GM03348 (cell line): ENCODE data around the gene POP7.
A peak's percentile ranks its signal among the peaks of the same experiment; 100 is the strongest.

Experiments used
- DNase-seq: peaks from one replicate; pipeline ENCODE4 v3.0.0; 2012; ENCODE audit warnings: low spot score

Gene POP7

GRCh38 chr7:100726996-100727761 is 21.3 kb downstream of the POP7 start:
- DNase-seq = peak; percentile 89

DNA sequence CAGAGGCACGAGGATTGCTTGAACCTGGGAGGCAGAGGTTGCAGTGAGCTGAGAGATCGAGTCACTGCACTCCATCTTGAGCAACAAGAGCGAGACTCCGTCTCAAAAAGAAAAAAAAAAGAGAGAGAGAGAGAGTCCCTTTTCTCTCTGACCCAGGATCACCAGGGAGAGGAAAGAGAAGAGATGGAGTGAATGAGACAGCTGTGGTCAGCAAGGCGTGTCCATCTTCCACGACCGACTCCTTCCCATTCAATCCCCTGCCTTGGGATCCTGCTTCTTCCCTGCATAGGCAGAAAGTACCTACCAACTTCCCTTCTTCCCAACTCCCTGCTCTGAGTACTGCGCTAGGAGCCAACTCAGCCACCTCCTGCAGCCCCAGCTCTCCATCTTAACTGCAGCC is 22.3 kb downstream of the POP7 start:
- no peak for DNase-seq

DNA sequence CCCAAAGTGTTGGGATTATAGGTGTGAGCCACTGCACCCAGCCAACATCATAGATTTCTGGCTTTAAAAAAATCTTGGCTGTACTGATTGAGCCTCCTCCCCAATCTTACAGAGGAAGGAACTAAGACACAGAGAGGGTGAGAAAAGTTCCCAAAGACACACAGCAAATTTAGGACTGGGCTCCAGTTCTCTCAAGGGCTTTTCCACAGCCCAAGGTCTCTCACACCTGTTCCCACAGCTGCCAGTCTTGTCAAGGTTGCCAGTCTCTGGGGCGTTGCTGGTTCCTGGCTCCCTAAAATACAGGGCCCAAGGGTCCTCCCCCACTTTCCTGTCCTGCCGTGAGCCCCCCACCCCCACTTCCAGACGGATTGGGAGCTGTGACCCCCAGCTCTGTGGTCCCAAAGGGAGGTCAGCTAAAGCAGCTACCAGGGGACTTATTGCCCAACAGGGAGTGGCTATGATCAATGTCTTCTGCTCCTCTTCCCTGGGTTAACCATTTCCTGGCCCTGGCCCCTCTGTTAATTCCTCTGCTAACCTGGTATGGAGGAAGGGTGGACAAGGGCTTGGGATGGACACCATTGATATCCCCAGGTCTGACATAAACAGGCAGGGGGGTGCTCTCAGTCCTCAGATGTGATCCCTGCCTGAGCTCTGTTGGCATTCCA is 24.3 kb downstream of the POP7 start:
- DNase-seq = no peak

DNA sequence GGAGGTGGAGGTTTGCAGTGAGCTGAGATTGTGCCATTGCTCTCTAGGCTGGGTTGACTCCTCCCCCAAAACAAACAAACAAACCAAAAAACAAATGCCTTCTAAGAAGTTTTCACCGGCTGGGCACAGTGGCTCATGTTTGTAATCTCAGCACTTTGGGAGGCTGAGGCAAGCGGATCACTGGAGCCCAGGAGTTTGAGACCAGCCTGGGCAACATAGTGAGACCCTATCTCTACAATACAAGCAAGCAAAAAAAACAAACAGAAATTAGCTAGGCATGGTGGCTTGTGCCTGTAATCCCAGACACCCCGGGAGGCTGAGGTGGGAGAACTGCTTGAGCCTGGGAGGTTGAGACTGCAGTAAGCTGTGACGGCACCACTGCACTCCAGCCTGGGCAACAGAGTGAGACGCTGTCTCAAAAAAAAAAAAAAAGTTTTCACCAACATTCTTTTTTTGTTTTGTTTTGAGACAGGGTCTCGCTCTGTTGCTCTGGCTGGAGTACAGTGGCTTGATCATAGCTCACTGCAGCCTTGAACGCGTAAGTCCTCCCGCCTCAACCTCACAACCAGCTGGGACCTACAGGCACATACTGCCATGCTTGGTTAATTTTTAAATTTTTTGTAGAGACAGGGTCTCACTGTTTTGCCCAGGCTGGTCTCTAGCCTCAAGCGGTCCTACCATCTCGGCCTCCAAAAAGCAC is 26.2 kb downstream of the POP7 start:
- no peak for DNase-seq

DNA sequence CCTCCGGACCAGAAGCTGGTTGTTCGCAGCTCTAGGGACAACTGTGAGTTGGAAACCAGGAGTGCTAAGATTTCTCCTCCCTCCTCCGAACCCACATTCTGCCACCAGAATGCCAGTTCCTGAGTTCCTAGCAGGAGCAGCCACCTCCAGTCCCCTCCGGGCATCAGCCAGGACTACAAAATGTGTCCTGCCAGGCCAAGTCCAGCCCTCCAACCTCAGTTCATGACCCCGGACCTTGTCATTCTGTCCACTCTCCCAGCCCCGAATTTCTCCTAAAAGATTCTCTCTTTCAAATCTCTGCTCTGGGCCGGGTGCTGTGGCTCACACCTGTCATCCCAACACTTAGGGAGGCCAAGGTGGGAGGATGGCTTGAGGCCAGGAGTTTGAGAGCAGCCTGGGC is 29.8 kb downstream of the POP7 start:
- no peak for DNase-seq

DNA sequence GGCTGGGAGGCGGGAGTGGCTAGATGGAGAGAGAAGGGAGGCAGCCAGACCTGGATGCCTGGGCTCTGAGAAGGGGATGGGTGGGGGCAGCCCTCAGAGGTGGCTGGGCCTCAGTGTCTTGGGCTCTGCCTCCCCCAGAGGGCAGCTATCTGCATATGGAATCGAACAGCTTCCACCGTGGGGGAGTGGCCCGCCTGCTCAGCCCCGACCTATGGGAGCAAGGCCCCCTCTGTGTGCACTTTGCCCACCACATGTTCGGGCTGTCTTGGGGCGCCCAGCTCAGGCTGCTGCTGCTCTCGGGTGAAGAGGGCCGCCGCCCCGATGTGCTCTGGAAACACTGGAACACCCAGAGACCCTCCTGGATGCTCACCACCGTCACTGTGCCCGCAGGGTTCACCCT is 30.8 kb downstream of the POP7 start:
- no peak for DNase-seq

GRCh38 chr7:100739934-100740333 is 34.0 kb downstream of the POP7 start:
- no peak for DNase-seq

DNA sequence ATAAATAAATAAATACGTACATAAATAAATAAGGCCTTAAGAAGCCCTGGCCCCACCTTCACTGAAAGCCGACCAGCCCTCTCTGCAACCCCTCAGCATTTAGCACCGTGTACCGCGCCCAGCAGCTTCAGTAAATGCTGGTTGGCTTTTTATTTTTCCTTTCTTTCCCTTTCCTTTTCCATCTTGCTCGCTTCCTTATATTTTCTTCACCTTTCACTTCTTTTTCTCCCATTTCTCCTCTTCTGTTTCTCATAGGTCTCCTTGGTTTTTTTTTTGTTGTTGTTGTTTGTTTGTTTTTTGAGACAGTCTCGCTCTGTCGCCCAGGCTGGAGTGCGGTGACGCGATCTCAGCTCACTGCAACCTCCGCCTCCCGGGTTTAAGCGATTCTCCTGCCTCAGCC is 38.7 kb downstream of the POP7 start:
- no peak for DNase-seq

DNA sequence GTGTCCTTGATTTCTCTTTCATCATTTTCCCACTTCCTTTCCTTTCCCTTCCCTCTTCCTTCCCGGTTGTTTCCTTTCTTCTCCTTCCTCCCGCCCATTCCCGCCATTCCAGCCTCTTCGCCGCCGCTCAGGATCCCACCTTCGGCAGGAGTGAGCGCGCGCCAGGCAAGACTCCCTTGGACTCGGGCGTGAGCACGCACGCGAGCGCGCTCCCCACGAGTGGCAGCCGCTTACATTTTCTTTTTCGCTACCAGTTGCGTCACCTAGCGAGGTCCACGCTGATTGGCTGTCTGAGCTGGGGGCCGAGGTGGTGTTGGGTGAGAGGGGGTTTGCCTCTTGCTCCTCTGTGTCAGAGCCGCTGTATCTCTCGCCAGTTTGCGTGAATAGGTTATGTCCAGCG is 39.3 kb downstream of the POP7 start:
- DNase-seq = peak; percentile 94

DNA sequence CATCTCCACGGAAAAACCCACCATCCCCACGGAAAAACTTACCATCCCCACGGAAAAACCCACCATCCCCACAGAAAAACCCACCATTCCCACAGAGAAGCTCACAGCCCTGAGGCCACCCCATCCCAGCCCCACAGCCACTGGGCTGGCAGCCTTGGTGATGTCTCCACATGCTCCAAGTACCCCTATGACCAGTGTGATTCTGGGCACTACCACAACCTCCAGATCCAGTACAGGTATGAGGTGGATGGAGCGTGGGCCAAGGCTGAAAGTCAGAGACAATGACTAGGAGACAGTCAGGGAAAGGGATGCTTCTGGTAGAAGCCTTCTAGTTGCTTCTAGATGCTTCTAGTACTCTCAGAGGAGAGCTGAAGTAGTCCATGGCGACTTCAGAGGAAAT is 47.1 kb downstream of the POP7 start:
- no peak for DNase-seq

- no peak for DNase-seq
These were observed 47.8 kb downstream of the POP7 start for GRCh38 chr7:100753750-100754149.
